HG02798 (cell line): Measurements from ENCODE around the gene RAET1L.
"Not testable (repeated sequence)": the region's sequence is repeated elsewhere in the genome, so short reads cannot be mapped to it uniquely, and the experiment has no call there.

Source experiments
- ATAC-seq: cut with Tn5 transposase; IDR thresholded peaks from one replicate; pipeline ENCODE4 v1.9.1; 2021; ENCODE audit warnings: mild to moderate bottlenecking; ENCODE audit not compliant: unreplicated experiment, poor library complexity

The RAET1L gene

DNA sequence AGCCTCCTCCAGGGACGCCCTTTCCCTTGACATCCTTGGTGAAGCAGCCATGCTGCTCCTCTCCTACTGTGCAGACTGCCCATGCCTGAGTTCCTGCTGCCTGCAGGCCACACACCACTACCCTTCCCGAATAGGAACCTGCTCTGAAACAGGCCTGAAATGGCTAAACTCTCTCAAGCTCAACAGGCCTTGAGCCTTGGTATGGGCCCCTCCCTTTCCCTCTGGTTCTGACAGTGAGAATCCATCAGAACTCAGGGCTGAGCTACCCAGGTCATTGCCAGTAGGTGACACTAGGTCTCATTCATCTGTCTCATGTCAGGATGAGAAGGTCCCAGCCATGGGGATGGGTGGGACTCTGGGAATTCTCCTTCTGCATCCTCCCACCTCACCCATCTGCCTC lies 25.7 kb downstream of the RAET1L start:
- ATAC-seq = no peak

DNA sequence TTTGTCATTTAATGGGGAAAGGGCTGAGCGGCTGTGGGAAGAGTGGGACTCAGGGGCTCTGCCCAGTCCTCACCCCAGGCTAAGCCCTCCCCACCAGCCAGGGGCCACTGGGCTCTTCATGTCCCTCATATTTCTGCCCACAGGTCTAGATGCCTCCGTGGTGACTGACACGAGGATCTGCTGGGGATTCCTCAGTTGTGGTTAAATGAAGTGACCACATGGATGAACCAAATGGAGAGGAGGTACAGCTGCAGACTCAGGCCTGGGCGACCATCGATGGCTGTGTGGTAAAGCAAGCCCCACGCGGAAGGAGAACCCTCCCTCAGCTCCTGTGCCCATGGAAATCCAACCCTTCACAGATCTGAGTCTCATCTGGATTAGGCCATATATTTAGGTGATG lies 29.4 kb downstream of the RAET1L start:
- ATAC-seq = no peak

DNA sequence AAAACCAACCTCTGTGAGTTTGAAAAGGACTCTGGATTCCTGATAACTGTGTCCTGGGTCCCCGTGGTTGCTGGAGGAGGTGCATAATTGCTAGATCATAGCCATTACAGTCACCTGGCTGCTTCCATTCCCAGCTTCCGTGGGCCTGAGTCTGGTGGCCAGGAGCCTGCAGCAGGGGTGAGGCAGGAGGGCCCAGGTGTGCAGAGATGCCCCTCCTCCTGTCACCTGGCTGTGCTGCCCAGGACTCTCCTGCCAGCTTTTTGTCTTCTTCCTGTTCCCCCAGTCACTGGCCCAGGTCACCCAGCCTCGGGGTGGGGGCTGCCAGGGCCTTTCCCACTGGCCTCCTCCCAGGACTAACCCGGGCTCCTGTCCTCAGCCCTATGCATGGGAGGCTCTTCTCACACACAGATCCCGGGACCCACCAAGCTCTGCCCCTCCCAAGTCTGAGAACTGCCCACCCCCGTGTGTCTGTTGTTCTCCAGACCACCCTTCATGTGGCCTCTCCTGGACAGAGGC lies 30.0 kb downstream of the RAET1L start:
- ATAC-seq = no peak

DNA sequence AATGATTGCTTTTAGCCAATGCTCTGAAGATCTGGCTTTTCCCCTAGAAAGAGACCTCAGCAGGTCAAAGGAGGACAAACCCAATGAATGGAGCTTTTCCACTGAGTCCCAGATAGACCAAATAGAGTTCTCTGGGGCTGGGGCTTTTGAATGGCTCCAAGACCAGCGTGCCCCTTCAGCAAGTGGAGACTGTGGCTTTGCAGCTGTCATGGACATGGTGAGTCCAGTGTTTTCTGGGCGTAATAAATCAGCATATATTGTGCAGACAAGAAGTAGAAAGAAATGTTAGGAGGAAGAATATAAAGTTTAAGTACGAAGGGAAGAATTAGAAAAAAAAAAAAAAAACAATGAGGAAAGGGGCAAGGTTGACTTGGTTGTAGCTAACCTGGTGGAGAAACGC lies 33.5 kb downstream of the RAET1L start:
- ATAC-seq = no peak

DNA sequence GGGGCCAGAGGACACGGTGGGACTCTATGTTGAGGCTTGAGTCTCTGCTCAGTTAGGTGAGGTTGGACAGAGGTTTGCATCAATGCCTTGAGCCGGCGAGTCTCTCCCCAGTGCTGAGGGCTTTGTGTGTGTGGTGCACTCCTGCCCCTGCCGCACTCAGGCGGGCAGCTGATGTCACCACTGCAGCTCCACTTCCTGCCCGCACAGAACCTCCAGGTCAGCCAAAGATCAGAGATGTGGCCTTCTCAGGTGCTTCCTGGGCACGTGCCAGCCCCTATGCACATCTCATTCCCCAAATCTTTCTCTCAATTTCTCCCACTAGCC lies 33.9 kb downstream of the RAET1L start:
- not testable (repeated sequence) for ATAC-seq

DNA sequence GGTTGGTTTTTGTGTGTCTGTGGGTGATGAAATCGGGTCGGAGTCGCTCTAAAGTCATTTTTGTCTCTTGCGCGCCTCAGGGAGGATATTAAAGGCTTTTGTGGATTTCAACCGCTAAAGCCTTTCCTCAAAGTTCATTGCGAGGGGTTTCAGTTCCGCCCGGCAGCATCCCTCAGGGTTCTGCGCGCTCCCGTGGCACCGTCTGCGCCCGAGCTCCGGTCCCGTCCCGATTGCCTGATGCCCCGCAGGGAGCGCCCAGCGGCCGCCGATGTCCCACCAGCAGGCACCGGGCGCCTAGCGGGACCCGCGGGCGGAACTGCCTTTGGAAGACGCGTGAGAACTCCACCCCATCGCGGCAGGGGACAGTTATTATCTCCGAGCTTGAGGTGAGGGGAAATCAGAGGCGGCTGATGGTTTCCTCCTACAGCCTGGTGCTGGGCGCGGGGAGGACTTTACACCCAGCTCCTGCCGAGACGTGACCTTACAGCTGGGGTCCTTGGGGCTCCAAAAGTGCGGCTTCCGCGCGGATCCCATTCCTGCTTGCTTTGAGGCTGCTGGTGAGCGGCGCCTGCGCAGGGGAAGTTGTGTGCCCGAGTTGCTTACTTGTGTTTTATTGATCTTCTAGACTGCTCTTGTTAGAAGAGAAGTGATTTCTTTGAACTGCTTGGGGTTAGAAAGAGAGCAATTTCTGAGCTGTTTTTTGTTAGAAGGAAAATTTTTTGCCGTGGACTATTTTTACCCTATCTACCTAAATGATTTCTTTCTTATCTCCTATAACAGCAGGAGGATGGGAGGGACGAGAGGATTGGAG lies 34.5 kb downstream of the RAET1L start:
- no peak for ATAC-seq

DNA sequence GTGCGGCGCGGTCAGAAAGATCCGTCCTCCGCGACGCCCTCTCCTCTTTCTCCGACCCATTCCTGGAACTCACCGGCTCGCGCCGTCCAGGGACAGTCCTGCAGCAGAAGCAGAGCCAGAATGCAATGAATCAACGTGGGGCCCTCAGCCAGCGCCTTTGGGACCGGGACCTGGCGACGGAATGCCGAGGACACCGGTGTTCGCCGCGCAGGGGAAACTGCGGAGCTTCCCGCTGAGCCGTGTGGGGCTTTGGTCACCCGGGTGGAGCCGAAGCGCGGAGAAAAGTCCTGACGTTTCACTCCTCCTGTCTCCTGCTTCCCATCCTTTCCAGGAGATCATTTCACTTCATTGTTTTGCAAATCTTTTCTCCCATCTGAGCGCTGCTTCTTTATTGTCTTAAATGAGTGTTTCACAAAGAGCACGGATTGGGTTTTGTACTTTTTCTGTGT lies 35.1 kb downstream of the RAET1L start:
- ATAC-seq = no peak

DNA sequence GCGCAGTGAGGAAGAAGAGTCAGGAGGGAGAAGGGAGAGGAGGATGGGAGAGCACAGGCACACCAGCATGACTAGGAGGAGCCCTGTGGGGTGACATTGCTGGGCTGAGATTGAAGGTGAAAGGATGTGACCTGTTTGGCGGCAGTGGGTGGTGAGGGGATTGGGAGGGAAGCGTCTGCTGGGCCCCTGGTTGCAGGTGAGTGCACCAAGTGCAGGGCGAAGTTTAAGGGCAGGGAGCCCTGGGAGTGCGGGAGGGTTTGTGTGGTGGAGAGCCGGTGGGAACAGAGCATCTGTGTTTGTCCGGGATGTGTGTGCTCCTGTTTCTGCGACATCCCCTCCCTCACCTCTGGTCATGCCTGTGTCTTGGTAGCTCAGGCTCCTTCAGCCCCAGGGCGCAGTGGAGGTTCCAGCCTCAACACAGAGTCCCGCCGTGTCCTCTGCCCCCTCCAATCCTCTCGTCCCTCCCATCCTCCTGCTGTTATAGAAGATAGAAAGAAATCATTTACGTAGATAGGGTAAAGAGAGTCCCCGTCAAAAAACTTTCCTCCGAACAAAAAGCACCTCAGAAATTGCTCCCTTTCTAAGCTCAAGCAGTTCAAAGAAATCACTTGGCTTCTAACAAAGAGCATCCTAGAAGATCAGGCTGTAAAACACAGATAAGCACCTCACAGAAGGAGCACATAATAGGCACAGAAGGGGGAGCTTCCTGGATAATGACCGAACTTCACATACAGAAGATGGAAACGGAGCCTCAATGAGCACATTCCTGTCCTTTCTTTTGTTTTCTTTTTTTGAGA lies 36.6 kb downstream of the RAET1L start:
- no peak for ATAC-seq

DNA sequence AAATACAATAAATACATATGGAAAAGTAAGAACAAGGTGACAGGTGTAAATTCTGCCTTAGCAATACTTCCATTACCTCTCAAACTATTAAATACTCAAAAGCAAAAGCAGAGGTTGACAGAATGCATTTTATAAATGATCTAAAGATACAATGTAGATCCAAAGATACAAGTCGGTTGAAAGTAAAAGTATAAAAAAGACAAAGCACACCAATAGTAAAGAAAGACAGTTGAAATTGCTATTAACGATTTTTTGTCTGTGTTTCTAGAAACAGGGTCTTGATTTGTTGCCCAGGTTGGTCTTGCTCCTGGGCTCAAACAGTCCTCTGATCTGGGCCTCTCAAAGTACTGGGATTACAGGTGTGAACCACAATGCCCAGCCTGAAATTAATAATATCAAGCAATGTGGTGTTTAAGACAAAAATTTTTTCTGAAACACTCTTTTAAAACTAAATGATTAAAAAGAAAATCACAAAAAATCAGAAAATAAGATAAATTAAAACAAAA lies 37.7 kb downstream of the RAET1L start:
- no peak for ATAC-seq

DNA sequence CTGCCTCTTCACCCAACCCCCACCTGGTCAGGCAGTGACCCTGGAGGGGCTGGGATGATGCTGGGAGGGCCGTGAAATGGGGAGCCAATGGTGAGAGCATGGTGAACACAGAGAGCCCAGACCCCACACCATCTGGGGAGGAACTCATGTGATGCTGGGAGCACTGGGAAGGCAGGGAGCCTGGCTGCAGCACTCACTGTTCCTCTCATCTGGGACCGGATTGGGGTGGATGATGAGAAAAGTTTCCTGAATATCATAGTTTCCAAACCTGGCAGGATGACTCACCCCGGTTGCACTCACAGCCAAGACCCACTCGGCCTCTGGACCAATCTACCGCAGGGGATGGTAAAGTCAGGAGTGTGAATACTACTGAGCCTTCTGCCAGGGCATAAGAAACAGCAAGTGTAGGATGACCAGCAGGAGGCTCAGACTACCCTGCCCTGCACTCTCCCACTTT lies 39.8 kb downstream of the RAET1L start:
- ATAC-seq = no peak

DNA sequence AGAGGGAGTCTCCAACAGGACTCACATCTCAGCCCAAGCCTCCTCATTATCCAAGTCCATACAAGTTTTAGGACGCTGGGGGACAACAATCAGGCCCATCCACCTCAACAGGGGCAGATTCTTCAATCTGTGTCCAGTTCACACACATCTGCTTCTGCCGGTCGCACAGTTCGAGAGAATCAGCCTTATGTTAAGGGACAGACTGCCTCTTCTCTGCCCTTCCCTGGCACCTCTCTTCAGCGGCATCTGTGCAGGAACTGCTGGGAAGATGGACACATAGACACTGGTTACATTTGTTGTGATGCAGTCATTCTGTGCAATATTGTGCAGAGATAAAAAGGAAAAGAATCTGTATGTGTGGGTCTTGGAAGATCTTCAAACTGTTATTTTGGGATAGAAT lies 40.6 kb downstream of the RAET1L start:
- no peak for ATAC-seq

DNA sequence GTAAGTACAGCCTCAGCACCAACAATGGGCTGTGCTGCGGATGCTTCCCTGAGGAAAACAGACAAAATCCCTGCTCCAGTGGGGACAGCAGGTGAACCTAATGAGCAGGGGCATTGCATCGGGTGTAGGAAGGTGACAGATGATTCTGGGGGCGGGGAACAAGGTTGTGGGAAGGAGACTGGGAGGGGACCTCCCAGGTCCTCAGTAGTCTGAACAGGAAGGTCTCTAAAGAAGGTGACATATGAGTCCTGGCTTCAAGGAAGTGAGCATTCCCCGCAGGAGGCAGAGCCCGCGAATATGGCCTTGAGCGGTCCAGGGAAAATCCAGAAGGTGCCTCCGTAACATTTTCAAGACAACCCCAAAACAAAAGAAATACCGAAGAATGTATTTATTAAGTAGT lies 42.2 kb downstream of the RAET1L start:
- no peak for ATAC-seq

DNA sequence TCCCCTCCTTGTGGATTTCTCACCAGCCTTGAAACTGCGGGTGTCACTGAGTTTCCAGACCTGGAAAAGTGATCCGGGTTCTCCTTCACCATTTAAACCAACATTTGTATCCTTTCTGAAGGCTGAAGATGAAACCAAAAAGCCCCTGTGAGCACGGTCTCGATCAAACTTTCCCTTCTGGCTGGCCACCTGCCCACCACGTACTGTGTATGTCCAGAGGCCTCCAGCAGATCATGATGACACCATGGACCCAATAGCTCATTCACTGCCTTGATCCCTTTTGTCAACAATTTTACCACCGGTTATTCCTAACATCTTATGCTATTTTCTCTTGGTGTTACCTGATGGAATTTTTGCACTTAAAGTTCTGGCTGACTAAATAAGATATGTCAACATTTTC lies 46.0 kb downstream of the RAET1L start:
- ATAC-seq = no peak

DNA sequence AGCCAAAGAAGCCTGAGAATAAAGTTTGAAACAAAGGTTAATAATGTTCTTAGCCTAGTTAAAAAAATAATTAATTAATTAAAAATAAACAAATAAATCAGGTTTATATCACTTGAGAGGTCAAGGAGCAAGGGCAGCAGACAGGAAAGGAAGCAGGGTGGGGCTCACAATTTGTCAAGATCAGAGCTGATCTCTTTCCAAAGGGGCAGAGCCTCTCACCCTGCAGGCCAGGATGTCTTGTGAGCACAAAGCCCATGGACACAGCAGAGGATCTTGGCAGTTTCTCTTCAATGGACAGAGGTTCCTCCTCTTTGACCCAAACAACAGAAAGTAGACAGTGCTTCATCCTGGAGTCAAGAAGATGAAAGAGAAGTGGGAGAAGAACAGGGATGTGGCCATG lies 46.7 kb downstream of the RAET1L start:
- ATAC-seq = no peak

DNA sequence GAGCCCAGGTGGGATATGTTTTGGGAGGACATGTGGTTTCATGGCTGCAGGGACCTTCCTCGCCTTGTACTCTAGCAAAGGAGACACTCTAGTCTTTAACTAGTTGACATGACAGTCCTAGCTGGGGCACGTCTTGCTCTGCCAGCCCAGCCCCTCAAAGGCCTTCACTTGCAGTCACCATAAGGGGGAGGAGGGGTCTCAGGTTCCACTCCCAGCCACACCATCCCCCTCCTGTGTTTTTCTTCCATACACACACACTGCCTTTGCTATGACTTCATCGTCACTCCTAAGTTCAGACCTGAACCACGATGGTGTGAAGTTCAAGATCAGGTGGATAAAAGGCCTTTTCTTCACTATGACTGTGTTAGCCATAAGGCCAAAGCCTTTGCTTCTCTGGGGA lies 48.1 kb downstream of the RAET1L start:
- ATAC-seq = no peak

DNA sequence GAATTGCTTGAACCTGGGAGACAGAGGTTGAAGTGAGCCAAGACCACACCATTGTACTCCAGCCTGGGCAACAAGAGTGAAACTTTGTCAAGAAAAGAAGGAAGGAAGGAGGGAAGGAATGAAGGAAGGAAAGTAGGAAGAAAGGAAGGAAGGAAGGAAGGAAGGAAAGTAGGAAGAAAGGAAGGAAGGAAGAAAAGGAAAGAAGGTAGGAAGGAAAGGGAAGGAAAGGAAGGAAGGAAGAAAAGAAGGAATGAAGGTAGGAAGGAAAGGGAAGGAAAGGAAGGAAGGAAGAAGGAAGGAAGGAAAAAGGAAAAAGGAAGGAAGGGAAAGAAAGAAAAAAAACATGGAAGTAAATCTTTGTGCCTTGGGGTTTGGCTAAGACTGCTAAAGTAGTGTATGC lies 49.9 kb downstream of the RAET1L start:
- no peak for ATAC-seq

DNA sequence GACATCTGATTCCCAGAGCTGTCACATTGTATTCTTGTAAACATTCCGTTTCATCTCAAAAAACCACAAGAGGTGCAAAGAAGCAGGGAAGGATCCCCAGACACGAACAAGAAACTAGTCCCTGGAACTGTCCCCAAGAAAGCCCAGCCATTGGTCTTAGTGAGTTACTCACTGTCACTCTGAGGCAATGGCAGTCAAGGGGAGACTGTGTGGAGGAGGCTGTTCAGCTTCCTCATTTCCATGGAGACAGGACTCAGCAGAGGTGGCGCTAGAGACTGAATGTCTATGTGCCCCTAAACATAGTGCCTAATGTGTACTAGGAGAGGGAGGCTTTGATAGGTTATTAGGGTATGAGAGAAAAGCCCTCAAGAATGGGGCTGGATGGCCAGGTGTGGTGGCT lies 50.5 kb downstream of the RAET1L start:
- ATAC-seq = no peak

DNA sequence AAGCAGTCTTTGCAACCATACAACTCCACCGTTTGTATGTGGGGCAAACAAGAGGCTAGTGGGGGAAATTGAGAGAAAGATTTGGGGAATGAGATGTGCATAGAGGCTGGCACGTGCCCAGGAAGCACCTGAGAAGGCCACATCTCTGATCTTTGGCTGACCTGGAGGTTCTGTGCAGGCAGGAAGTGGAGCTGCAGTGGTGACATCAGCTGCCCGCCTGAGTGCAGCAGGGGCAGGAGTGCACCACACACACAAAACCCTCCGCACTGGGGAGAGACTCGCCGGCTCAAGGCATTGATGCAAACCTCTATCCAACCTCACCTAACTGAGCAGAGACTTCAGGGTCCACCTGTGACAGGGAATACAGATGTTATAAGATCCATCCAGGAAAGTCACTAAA lies 50.9 kb downstream of the RAET1L start:
- not testable (repeated sequence) for ATAC-seq

DNA sequence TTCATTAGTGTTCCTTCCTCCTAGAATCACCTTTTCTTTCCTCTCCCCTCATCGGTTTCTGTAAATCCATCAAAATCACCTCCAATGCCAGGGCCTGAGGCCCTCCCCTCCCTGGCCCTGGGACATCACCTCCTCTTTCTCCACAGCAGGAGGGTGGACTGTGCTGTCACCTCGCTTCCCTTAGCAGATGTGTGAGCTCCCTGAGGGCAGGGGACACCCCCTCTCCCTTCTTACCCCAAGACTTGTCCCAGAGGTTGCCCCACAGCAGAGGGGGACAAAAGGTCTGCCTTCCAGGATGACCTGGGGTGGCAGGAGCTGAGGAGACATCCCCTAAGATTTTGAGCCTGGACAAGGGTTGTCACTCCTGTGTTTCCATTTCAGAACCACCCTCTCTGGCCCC lies 55.7 kb downstream of the RAET1L start:
- no peak for ATAC-seq

DNA sequence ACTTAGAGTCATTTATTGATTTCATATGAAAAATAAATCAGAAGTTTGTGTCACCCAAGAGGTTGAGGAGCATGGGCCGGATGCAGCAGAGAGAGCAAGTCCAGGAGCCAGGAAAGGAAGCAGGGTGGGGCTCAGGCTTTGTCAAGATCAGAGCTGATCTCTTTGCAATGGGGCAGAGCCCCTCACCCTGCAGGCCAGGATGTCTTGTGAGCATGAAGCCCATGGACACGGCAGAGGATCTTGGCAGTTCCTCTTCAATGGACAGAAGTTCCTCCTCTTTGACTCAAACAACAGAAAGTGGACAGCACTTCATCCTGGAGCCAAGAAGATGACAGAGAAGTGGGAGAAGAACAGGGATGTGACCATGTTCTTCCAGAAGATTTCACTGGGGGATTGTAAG lies 56.4 kb downstream of the RAET1L start:
- not testable (repeated sequence) for ATAC-seq
